ENCODE results near the gene ATP13A4. TPM values are rescaled to one million over a fixed set of nuclear protein-coding genes. Genes with fewer than 3 reads are reported as not detected.
A peak's percentile ranks its signal among the peaks of the same experiment; 100 is the strongest.

ATP13A4 gene
- total and polyA plus RNA-seq, 8 donors, result 0.46 to 42.6 (median 17.0) TPM

DNA sequence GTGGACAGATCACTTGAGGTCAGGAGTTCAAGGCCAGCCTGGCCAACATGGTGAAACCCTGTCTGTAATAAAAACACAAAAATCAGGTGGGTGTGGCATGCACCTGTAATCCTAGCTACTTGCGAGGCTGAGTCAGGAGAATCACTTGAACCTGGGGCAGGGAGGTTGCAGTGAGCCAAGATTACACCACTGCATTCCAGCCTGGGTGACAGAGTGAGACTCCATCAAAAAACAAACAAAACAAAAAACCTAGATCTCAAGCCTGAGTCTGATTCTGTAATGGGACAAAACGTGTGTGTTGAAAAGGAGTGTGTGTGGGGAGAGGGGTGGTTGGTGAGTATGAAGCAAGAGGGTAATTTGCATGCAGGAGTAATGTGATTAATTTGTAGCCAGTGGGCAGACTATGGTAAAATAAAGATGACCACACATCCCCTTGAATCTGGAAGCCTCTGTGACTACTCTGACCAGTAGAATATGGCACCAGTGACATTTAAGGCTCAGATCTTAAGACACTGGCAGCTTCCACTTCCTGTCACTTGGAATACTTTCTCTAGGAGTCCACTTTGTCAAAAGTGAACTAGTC lies 19.9 kb upstream of the ATP13A4 start:
- TF ChIP-seq POLR2A (IDR thresholded peaks at IDR 0.05), result no peak
- no peak for TF ChIP-seq EP300 (IDR thresholded peaks at IDR 0.05)
- TF ChIP-seq POLR2AphosphoS5 (IDR thresholded peaks at IDR 0.05), result no peak
- TF ChIP-seq, protein P1, sequence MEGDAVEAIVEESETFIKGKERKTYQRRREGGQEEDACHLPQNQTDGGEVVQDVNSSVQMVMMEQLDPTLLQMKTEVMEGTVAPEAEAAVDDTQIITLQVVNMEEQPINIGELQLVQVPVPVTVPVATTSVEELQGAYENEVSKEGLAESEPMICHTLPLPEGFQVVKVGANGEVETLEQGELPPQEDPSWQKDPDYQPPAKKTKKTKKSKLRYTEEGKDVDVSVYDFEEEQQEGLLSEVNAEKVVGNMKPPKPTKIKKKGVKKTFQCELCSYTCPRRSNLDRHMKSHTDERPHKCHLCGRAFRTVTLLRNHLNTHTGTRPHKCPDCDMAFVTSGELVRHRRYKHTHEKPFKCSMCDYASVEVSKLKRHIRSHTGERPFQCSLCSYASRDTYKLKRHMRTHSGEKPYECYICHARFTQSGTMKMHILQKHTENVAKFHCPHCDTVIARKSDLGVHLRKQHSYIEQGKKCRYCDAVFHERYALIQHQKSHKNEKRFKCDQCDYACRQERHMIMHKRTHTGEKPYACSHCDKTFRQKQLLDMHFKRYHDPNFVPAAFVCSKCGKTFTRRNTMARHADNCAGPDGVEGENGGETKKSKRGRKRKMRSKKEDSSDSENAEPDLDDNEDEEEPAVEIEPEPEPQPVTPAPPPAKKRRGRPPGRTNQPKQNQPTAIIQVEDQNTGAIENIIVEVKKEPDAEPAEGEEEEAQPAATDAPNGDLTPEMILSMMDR (IDR thresholded peaks at IDR 0.05), result no peak
- no peaks in the 10 kb centered on the region for H3K4me1 ChIP-seq
- intact Hi-C loops (cut with DNase I; ENCODE audit: low total_unique reads), result loop anchor here (10.0 kb wide), 1 partner anchor 760 kb away; no protein-coding TSS in a partner anchor

DNA sequence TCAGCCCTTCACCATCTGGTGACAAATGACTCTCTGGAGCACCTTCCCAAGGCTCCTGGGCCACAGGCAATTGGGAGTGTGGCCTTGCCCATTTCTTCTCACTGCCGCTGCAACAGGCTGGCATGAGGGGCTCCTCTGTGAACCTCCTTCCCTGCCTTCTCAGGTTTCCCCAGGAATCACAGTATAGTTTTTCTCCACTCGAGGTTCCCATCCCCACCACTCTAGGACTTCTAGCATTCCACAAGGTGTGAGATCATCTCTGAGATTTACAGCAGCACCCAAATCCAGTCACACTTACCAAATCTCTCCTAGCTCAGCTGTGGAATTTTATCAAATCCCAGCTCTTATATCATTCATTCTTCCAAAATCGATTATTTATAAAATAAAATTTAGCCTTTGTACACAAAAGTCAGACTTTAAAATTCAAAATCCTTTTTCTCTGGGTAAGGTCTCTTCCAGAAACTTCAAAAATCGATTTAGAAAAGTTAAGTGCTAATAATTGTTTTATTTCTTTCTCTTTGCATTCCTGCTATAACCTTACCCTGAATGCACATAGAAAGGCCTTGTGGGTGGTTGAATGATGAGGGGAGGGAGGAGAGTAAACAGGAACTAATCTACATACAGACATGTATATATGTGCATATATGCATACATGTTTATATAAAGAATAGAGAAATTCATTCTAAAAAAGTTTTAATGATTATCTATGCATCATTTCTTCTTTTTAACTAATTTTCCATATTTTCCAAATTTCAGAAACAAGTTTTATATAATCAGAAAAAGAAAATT lies 18.9 kb upstream of the ATP13A4 start:
- intact Hi-C loops (cut with DNase I; ENCODE audit: low total_unique reads), result loop anchor here (10.0 kb wide), 1 partner anchor 759 kb away; no protein-coding TSS in a partner anchor
- WGBS, 5 donors, result 60 to 77% (median 67%) methylated on average over 4 of the region's 4 CpGs
- no peak overlapping the region for H3K27ac ChIP-seq
- no peaks in the 10 kb centered on the region for H3K4me1 ChIP-seq
- no peak for DNase-seq
- H3K9me3 ChIP-seq, result no peaks in the 10 kb centered on the region
- H3K4me3 ChIP-seq, result no peak overlapping the region
- no peak for TF ChIP-seq EP300 (IDR thresholded peaks at IDR 0.05)
- TF ChIP-seq, protein P1 (IDR thresholded peaks at IDR 0.05), result no peak
- TF ChIP-seq POLR2A (IDR thresholded peaks at IDR 0.05), result no peak
- no peak for TF ChIP-seq POLR2AphosphoS5 (IDR thresholded peaks at IDR 0.05)
- H3K36me3 ChIP-seq, result no peaks in the 10 kb centered on the region
- no peaks in the 10 kb centered on the region for H3K27me3 ChIP-seq

More for the DNA sequence above, 19.9 kb upstream of the ATP13A4 start:
- Histone ChIP-seq H3K9me3 (no peaks in the 10 kb centered on the region), H3K36me3 (no peaks in the 10 kb centered on the region), H3K27ac (no peak overlapping the region), H3K27me3 (no peaks in the 10 kb centered on the region), H3K4me3 (no peak overlapping the region)
- no peak for DNase-seq
- 36 to 43% (median 41%) methylated on average over 2 of the region's 2 CpGs for WGBS, 5 donors

DNA sequence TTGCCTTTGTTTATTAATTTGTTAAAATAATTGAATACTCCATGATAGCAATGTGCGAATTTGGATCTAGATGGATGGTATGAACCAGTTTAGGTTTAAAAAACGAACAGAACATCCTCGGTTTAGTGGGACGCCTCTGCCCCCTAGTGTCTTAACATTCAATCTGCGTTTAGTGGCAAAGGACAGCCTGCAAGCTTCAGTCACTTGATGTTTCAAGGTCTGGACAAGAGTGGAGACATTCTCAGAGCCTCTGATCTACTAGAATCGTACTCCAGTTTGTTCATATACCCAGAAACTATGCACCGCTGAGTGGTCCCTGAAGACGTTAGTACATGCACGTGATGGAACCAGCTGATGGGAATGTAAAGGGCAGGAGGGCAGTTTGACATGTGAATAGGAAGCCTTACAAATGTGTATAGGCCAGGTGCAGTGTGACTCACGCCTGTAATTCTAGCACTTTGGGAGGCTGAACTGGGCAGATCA lies 17.8 kb upstream of the ATP13A4 start:
- Histone ChIP-seq H3K36me3 (no peaks in the 10 kb centered on the region), H3K4me3 (no peak overlapping the region), H3K9me3 (no peaks in the 10 kb centered on the region), H3K27me3 (no peaks in the 10 kb centered on the region), H3K4me1 (no peaks in the 10 kb centered on the region), H3K27ac (no peak overlapping the region)
- WGBS, 5 donors, result 6 to 9% (median 8%) methylated on average over 10 of the region's 10 CpGs
- intact Hi-C loops (cut with DNase I; ENCODE audit: low total_unique reads), result loop anchor here (10.0 kb wide), 1 partner anchor 758 kb away; no protein-coding TSS in a partner anchor
- TF ChIP-seq POLR2AphosphoS5 (IDR thresholded peaks at IDR 0.05) (no peak), POLR2A (IDR thresholded peaks at IDR 0.05) (no peak), EP300 (IDR thresholded peaks at IDR 0.05) (no peak)
- TF ChIP-seq, protein P1 (IDR thresholded peaks at IDR 0.05), result peak in 5 of 7 experiments; percentile 48 to 80 (median 63)
- DNase-seq, result peak; percentile 62 to 88

DNA sequence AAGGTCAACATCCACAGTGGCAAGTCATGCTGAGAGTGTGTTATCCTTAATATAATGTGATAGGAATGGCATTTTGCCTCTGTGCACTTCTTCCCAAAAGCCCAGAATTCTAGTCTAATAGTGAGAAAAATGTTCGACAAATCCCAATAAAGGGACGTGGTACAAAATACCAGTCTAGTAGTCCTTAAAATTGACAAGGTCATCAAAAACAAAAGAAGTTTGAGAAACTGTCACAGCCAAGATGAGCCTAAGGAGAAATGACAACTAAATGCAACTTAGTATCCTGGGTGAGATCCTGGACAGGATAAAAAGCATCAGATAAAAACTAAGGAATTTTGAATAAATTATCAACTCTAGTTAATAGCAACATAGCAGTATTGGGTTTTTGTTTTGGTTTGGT lies 14.4 kb upstream of the ATP13A4 start:
- H3K36me3 ChIP-seq, result no peaks in the 10 kb centered on the region
- H3K9me3 ChIP-seq, result no peaks in the 10 kb centered on the region
- H3K27ac ChIP-seq, result no peak overlapping the region
- no peaks in the 10 kb centered on the region for H3K27me3 ChIP-seq
- DNase-seq, result no peak
- 84 to 98% (median 87%) methylated on average over 2 of the region's 2 CpGs for WGBS, 5 donors
- no peak overlapping the region for H3K4me3 ChIP-seq
- intact Hi-C loops (cut with DNase I; ENCODE audit: low total_unique reads), result loop anchor here (10.0 kb wide), 1 partner anchor 114 kb away; no protein-coding TSS in a partner anchor
- H3K4me1 ChIP-seq, result no peaks in the 10 kb centered on the region
- no peak for TF ChIP-seq POLR2A (IDR thresholded peaks at IDR 0.05)
- TF ChIP-seq POLR2AphosphoS5 (IDR thresholded peaks at IDR 0.05), result no peak
- TF ChIP-seq, protein P1 (IDR thresholded peaks at IDR 0.05), result no peak
- TF ChIP-seq EP300 (IDR thresholded peaks at IDR 0.05), result no peak
